NCI-H187 treated with DMSO at 0.1 percent for 48 hours (cell line): ENCODE measurements around the gene PDZRN4.
"Not testable (repeated sequence)": the region's sequence is repeated elsewhere in the genome, so short reads cannot be mapped to it uniquely, and the experiment has no call there.

Experiments
- DNase-seq: peaks from one replicate; lab custom pipeline; 2025; lab: John Stamatoyannopoulos, UW

The PDZRN4 gene

DNA sequence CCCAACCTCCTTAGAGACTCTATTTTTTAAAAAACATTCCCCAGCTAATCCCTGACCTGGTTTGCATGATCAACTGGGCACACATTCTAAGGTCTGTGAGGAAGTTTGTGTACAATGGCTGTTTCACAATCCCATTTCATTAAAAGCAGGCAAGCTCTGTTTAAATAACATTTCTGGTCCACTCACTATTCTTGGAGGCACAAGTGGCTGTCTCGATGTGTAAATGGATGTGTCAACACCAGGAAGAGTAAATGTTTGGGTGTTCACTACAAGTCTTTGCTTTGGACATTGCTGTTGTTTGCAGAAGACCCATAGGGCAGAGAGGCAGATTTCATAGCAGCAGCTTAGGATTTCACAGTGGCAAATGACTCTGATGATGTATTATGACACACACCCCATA, 98.3 kb downstream of the PDZRN4 start:
- peak; percentile 77 for DNase-seq

DNA sequence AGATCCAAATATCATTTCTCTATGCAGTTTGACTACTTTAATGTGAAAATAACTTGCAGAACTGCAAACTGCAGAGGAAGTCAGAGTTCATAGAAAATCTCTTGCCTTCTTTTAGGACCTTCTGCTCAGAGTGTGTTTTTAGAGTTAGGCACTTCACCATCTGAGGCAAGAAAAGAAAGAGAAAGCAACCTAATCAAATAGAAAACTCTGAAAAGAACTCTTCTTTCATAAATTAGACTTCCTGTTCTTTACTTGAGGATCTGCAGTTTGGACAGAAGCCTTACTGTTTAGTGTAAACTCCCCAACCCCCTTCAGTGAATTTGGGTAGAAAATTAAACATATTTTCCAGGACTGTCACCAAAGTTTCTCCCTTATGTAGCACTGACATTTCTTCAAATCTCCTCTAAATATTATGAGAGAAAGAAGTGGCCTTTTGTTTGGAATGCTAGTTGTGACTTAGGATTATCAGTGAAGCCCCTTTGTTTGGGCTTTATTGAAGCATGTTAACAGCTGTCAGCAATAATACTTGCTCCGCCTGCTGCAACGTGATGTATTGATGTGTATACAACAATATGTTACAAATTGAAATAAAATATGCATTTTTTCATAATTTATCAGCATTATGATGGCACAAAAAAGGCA, 99.5 kb downstream of the PDZRN4 start:
- no peak for DNase-seq

- peak; percentile 99 for DNase-seq
Measured at GRCh38 chr12:41288142-41288811, 100.2 kb downstream of the PDZRN4 start.

DNA sequence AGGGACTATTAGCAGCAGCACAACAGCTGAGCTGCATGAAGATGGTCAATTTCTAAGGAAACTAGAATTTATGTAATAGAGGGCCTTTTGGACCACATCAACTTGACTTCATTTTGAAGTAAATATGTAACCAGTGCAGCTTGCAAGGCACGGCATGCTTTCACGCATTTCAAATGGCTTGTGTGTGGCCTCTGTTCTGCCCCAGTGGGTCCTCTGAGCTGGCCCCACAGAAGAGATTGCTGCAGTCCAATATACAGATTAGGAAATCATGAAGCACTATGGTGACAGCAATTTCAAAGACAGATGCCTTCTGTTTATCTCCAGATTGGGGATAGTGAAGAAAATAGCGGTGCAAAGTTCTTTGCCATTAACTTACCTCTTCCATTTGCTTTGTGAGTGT, 101.4 kb downstream of the PDZRN4 start:
- no peak for DNase-seq

- DNase-seq: no peak
Measured at GRCh38 chr12:41293011-41293410, 104.9 kb downstream of the PDZRN4 start.

DNA sequence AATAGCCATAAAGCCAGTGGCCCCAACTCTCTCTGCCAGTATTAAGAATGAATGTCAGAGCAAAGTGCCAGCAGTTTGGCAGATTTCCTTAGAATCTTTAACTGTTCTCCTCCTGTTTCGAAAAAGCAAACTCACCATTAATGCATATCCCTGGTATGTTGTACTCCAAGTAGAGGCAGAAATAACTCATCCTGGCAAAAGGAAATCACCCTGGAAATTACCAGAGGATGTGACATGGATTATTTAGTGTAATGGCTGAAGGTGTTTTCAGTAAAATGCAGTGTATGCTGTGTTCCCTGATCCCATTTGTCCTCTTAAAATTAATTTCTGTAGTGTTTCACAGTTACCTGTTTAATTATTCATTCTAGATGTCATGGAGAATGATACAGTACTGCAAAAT, 105.3 kb downstream of the PDZRN4 start:
- DNase-seq: no peak

DNA sequence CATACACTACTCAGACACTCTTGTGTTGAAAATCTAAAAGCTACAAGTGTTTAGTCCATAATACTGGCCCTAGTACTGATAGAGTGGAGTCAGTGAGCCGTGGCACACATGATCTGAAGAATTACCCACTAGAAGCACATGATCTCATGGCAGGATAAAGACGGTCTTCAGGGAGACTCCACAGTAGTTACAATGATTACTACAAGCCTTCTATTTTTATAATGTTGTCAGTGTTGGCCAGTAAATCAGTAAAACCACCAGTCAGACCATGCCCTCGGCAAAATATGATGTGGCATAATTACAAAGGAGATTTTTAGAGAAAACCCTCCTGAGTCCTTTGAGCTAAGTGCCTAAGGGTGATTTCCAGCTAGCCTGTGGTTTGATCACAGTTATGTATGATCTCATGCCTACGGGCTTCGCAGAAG, 114.9 kb downstream of the PDZRN4 start:
- DNase-seq: peak; percentile 87

- no peak for DNase-seq
Measured at GRCh38 chr12:41304526-41304925, 116.4 kb downstream of the PDZRN4 start.

GRCh38 chr12:41310367-41310766, 122.2 kb downstream of the PDZRN4 start:
- DNase-seq: peak; percentile 17

- DNase-seq: no peak
Measured at GRCh38 chr12:41311883-41312282, 123.8 kb downstream of the PDZRN4 start.

- not testable (repeated sequence) for DNase-seq
Measured at GRCh38 chr12:41312451-41312850, 124.3 kb downstream of the PDZRN4 start.

DNA sequence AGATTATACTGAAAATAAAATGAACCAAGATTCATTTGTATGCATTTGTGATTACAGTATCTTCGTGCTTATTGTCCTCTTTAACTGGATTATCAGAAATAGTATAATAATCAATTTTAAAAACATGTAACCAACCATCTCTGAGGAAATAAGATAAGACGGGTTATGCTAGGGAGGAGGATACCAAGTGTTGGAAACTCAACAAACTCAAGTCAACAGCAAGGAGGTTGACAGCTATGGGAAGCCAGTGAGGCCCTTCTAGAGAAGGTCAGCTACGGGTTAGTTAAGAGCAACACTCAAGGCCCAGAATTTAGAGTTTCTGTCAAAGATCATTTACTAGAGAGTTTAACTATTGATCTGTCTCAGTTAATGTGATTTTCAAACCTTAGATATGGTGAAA, 137.2 kb downstream of the PDZRN4 start:
- no peak for DNase-seq

DNA sequence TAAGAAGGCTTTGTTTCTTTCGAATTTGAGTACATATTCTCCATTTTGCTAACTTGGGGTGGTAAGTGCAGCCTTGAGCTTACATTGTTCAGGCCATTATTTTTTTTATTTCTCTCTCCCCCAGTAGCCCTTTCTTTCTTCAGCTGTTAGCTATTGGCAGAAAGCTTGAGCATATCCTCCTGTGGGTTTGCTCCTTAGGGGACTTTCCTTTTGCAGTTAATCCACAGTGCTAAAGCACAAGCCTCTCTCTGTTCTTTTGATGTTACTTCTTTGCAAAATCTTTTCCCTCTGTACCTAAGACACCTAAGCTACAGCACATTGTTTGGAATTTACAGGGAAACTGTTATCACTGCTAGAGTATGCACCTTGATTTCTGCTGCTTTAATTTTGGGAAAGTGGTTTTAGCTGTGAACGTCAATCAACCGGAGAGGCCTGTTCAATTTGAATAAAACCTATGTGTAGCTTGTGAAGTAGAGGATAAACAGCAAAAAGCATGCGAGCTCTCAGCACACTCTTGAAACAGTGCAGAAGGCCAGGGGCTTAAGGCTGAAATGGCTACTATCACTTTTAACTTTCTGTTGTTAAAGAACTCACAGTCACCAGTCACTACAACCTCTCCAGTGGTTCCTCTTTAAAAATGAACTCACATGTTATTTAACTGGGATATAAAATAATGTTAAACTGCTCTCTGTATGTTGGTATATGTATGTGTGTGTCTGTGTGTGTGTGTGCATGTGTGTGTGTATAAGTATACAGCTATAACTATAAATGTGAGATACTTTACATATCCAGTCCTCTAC, 139.2 kb downstream of the PDZRN4 start:
- DNase-seq: no peak

- DNase-seq: no peak
Measured at GRCh38 chr12:41333974-41334373, 145.9 kb downstream of the PDZRN4 start.

DNA sequence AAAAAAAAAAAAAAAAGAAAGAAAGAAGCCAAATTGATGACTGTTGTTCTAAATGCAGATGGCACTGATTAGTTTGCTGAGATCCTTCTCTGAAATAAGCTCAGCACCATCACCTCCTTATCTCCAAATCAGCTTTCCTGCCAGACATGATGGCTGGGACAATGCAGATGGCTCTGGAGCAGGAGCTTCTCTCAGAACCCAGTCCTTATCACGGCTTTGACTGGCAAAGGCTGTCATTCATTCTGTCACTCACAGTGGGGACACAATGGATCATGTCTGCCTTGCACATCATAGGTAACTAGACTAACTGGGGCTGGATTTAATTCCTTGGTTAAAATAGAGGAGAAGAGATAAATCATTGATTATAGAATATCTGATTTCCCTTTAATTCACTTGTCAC, 146.3 kb downstream of the PDZRN4 start:
- no peak for DNase-seq

DNA sequence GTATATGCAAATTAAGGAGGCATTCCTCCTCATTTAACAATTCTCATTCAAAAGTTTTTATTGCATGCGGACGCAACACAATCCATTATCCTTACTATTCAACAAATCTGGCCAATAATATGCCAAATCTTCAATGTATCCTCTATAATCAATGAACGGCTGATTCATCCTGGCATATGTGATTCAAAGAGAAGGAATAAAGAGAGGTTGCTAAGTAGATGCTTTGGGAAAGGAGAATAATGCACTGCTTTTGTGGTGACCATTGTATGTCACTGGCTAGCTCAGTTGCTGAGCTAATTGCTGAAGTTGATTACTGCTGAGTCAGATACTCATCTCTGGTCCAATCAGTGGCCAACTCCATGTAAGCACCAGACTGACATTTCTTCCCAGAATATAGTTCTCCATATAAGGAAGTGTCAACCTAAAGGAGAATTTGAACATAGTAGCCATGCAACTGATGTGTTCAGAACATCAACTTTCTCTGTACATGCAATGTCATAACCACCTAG, 148.0 kb downstream of the PDZRN4 start:
- DNase-seq: no peak

- DNase-seq: no peak
Measured at GRCh38 chr12:41339784-41340183, 151.7 kb downstream of the PDZRN4 start.

GRCh38 chr12:41344776-41345470, 156.8 kb downstream of the PDZRN4 start:
- DNase-seq: no peak

DNA sequence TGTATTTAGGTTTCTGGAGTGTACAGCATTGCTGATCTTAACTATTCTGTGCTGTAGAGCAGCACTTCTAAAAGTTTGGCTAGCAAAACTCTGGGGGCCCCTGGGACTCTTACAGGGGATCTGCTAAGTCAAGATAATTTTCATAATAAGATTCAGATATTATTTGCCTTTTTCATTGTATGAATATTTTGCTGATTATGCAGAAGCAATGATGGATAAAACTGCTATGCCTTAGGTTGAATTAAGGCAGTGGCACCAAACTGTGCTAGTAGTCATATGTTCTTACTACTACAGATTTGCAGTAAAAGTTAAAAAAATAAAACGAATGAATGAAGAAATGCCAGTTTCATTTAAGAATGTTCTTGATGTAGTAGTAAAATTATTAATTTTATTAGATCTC, 160.1 kb downstream of the PDZRN4 start:
- DNase-seq: no peak

- DNase-seq: no peak
Measured at GRCh38 chr12:41356181-41356580, 168.1 kb downstream of the PDZRN4 start.

DNA sequence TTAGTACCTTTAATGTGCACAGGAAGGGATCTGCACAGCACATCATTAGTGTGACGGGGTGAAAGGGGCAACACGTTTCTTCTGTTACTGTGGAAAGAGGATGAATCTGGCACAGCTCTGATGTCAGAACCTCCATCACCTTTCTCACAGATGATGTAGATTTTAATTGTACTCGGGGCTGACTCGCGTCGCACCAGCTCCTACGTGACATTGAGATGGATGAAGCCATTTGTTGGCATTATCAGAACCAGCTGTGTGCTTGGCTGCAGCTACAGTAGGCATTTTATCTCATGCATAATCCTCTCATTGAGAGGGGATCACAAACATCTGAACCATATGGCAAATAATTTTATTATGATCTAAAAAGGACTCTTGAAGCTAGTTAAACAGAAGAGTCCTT, 173.6 kb downstream of the PDZRN4 start:
- no peak for DNase-seq

DNA sequence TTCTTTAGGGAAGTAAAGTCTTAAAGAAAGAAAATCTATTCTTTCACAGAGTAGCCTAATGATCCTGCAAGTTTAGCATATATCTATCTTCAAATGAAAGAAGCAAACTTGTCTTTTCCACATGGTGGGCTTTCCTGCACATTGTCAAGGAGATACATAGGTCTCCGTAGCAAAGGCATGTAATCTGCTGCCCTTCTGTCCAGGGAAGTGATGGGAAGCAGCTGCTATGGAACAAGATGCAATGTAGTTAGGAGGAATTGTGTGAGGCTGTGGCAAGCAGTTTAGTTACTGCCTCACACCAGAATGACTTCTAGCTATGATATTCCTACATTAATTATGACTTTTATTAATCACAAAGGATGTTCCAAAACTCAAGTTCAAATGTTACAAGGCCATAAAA, 174.4 kb downstream of the PDZRN4 start:
- no peak for DNase-seq
